ENCODE measurements around the gene NRG2. TPM values are rescaled to one million over a fixed set of nuclear protein-coding genes. Genes with fewer than 3 reads are reported as not detected.
A peak's percentile ranks its signal among the peaks of the same experiment; 100 is the strongest.

NRG2 gene
- total RNA-seq, 1 donor from 2014 or later, result under 0.01 TPM

GRCh38 chr5:140039561-140039960 lies 3.5 kb downstream of the NRG2 start:
- FAIRE-seq (no peak), DNase-seq (ENCODE audit: low read depth) (peak; percentile 49)
- Histone ChIP-seq H3K27me3 (ENCODE audit: control insufficient read depth, insufficient read depth, low read length) (peaks cover 4% of the 10 kb centered on the region), H3K36me3 (ENCODE audit: control insufficient read depth, insufficient read depth, low read length) (no peaks in the 10 kb centered on the region), H3K4me3 (ENCODE audit: low read depth, low read length) (no peak overlapping the region)
- TF ChIP-seq CTCF (IDR thresholded peaks at IDR 0.05; ENCODE audit: insufficient read depth, low read length, severe bottlenecking), result no peak

- DNase-seq (ENCODE audit: low read depth) (no peak), FAIRE-seq (no peak)
- Histone ChIP-seq H3K27me3 (ENCODE audit: control insufficient read depth, insufficient read depth, low read length) (peaks cover 3% of the 10 kb centered on the region), H3K4me3 (ENCODE audit: low read depth, low read length) (peak overlapping the region; percentile 21), H3K36me3 (ENCODE audit: control insufficient read depth, insufficient read depth, low read length) (no peaks in the 10 kb centered on the region)
- no peak for TF ChIP-seq CTCF (IDR thresholded peaks at IDR 0.05; ENCODE audit: insufficient read depth, low read length, severe bottlenecking)
These were observed 4.6 kb downstream of the NRG2 start for GRCh38 chr5:140038373-140038957.

- Histone ChIP-seq H3K27me3 (ENCODE audit: control insufficient read depth, insufficient read depth, low read length) (no peaks in the 10 kb centered on the region), H3K36me3 (ENCODE audit: control insufficient read depth, insufficient read depth, low read length) (no peaks in the 10 kb centered on the region), H3K4me3 (ENCODE audit: low read depth, low read length) (no peak overlapping the region)
- DNase-seq (ENCODE audit: low read depth) (no peak), FAIRE-seq (no peak)
- no peak for TF ChIP-seq CTCF (IDR thresholded peaks at IDR 0.05; ENCODE audit: insufficient read depth, low read length, severe bottlenecking)
These were observed 6.1 kb downstream of the NRG2 start for GRCh38 chr5:140037012-140037411.

- no peaks in the 10 kb centered on the region for H3K27me3 ChIP-seq (ENCODE audit: control insufficient read depth, insufficient read depth, low read length)
- DNase-seq (ENCODE audit: low read depth) (no peak), FAIRE-seq (no peak)
These were observed 7.2 kb downstream of the NRG2 start for GRCh38 chr5:140035881-140036280.

GRCh38 chr5:140033037-140033760 lies 9.9 kb downstream of the NRG2 start:
- Histone ChIP-seq H3K4me3 (ENCODE audit: low read depth, low read length) (no peak overlapping the region), H3K36me3 (ENCODE audit: control insufficient read depth, insufficient read depth, low read length) (no peaks in the 10 kb centered on the region), H3K27me3 (ENCODE audit: control insufficient read depth, insufficient read depth, low read length) (no peaks in the 10 kb centered on the region)
- FAIRE-seq, result no peak
- TF ChIP-seq CTCF (IDR thresholded peaks at IDR 0.05; ENCODE audit: insufficient read depth, low read length, severe bottlenecking), result no peak
- no peak for DNase-seq (ENCODE audit: low read depth)

More at GRCh38 chr5:140035881-140036280, 7.2 kb downstream of the NRG2 start:
- no peak for TF ChIP-seq CTCF (IDR thresholded peaks at IDR 0.05; ENCODE audit: insufficient read depth, low read length, severe bottlenecking)
- Histone ChIP-seq H3K4me3 (ENCODE audit: low read depth, low read length) (no peak overlapping the region), H3K36me3 (ENCODE audit: control insufficient read depth, insufficient read depth, low read length) (no peaks in the 10 kb centered on the region)

Measured in bronchial epithelial cell (primary cell).